Jurkat, Clone E6-1 (cell line): Measurements from ENCODE around the gene C9orf78. TPM values are rescaled to one million over a fixed set of nuclear protein-coding genes. Genes with fewer than 3 reads are reported as not detected.

Experiments used
- DNase-seq: peaks from one replicate; pipeline ENCODE4 v3.0.0-alpha.2; 2011; ENCODE audit warnings: low read depth, low spot score
- H3K4me3 ChIP-seq: 2 replicates; pipeline ENCODE4 v1.5.1; 2011; ENCODE audit warnings: mild to moderate bottlenecking, low read length, control low read depth, moderate library complexity
- polyA plus RNA-seq: library from polyadenylated mRNA; unstranded; fragments of >200 nt; gene quantifications from one replicate; pipeline ENCODE4 v1.2.1, GENCODE V29; 2012; ENCODE audit warnings: missing spikeins; ENCODE audit not compliant: insufficient read length, insufficient read depth

C9orf78 gene
- polyA plus RNA-seq: 225 TPM

GRCh38 chr9:129835128-129835859, at the start of gene C9orf78, which contains the start of gene USP20:
TSS of gene C9orf78 (minus strand) at chr9:129835275. CDS start at chr9:129835221, 54 bp downstream.
TSS of gene USP20 (plus strand) at chr9:129835458. CDS start at chr9:129852556, 17,098 bp downstream.
- DNase-seq: peak; percentile 92
- H3K4me3 ChIP-seq: peak within 1 kb of the TSS; percentile 100

- H3K4me3 ChIP-seq: peak overlapping the region; percentile 84
- DNase-seq: peak; percentile 95
Observed at GRCh38 chr9:129884220-129885017, 49.3 kb upstream of the C9orf78 start.

GRCh38 chr9:129881547-129882324, 46.7 kb upstream of the C9orf78 start:
- no peak overlapping the region for H3K4me3 ChIP-seq
- DNase-seq: no peak

- no peak overlapping the region for H3K4me3 ChIP-seq
- no peak for DNase-seq
Observed at GRCh38 chr9:129880654-129881546, 45.8 kb upstream of the C9orf78 start.

GRCh38 chr9:129879991-129880653, 45.0 kb upstream of the C9orf78 start:
- no peak overlapping the region for H3K4me3 ChIP-seq
- no peak for DNase-seq

- no peak overlapping the region for H3K4me3 ChIP-seq
- DNase-seq: no peak
Observed at GRCh38 chr9:129879103-129879699, 44.1 kb upstream of the C9orf78 start.

GRCh38 chr9:129878291-129878690, 43.2 kb upstream of the C9orf78 start:
- H3K4me3 ChIP-seq: no peak overlapping the region
- no peak for DNase-seq

GRCh38 chr9:129876815-129877214, 41.7 kb upstream of the C9orf78 start:
- H3K4me3 ChIP-seq: no peak overlapping the region
- no peak for DNase-seq

- no peak for DNase-seq
- no peak overlapping the region for H3K4me3 ChIP-seq
Observed at GRCh38 chr9:129875687-129876395, 40.8 kb upstream of the C9orf78 start.

- DNase-seq: no peak
- no peak overlapping the region for H3K4me3 ChIP-seq
Observed at GRCh38 chr9:129875181-129875611, 40.1 kb upstream of the C9orf78 start.

- no peak for DNase-seq
Observed at GRCh38 chr9:129874261-129875101, 39.4 kb upstream of the C9orf78 start.

GRCh38 chr9:129873563-129874190, 38.6 kb upstream of the C9orf78 start:
- no peak for DNase-seq
- H3K4me3 ChIP-seq: no peak overlapping the region

More at GRCh38 chr9:129874261-129875101, 39.4 kb upstream of the C9orf78 start:
- H3K4me3 ChIP-seq: no peak overlapping the region

- no peak for DNase-seq
- H3K4me3 ChIP-seq: no peak overlapping the region
Observed at GRCh38 chr9:129871046-129871445, 36.0 kb upstream of the C9orf78 start.

GRCh38 chr9:129869585-129870501, 34.8 kb upstream of the C9orf78 start:
- H3K4me3 ChIP-seq: peak overlapping the region; percentile 48
- DNase-seq: no peak
